CD14-positive monocyte (primary cell): ENCODE data around the gene IL19. TPM values are rescaled to one million over a fixed set of nuclear protein-coding genes. Genes with fewer than 3 reads are reported as not detected.
A peak's percentile ranks its signal among the peaks of the same experiment; 100 is the strongest.
"Not testable (repeated sequence)": the region's sequence is repeated elsewhere in the genome, so short reads cannot be mapped to it uniquely, and the experiment has no call there.

Experiments
- DNase-seq, 3 donors: peaks; one replicate each; pipeline ENCODE4 v3.0.0-alpha.2; 2011 to 2022
- H2AFZ ChIP-seq: 2 replicates; pipeline ENCODE4 v1.6.0; 2012; ENCODE audit warnings: mild to moderate bottlenecking, low read depth, low read length, inconsistent platforms; ENCODE audit not compliant: insufficient read depth, poor library complexity, severe bottlenecking
- H3K27ac ChIP-seq, 2 donors: 1 replicate in 1 of 2; 2 replicates in 1 of 2; pipeline ENCODE4 v1.5.1; 2012 to 2013; ENCODE audit warnings: low read length in 2 of 2, control low read depth in 1 of 2, inconsistent platforms in 1 of 2, low read depth in 1 of 2, mild to moderate bottlenecking in 1 of 2
- H3K27me3 ChIP-seq, 2 donors: one replicate each; pipeline versions ENCODE4 v1.6.0 to v1.6.1; 2011 to 2013; ENCODE audit warnings: low read length in 2 of 2; ENCODE audit not compliant: control insufficient read depth in 2 of 2, insufficient read depth in 2 of 2
- H3K36me3 ChIP-seq, 2 donors: replicated peaks in 1 of 2; 1 replicate in 1 of 2; 2 replicates in 1 of 2; pipeline versions ENCODE4 v1.5.1 to v1.6.1; 2012 to 2013; ENCODE audit warnings: low read length in 2 of 2, control low read depth in 1 of 2, inconsistent platforms in 1 of 2, mild to moderate bottlenecking in 1 of 2; ENCODE audit not compliant: insufficient read depth in 2 of 2, control insufficient read depth in 1 of 2
- H3K4me1 ChIP-seq, 2 donors: 1 replicate in 1 of 2; 2 replicates in 1 of 2; pipeline versions ENCODE4 v1.5.1 to v1.6.1; 2012 to 2013; ENCODE audit warnings: low read length in 2 of 2, control low read depth in 1 of 2, inconsistent platforms in 1 of 2, mild to moderate bottlenecking in 1 of 2, moderate library complexity in 1 of 2; ENCODE audit not compliant: insufficient read depth in 2 of 2, control insufficient read depth in 1 of 2
- H3K4me2 ChIP-seq: replicated peaks from 2 replicates; pipeline ENCODE3; 2012; ENCODE audit warnings: low read length, moderate library complexity, mild to moderate bottlenecking; ENCODE audit not compliant: poor library complexity, severe bottlenecking; ENCODE audit errors: extremely low read depth
- H3K4me3 ChIP-seq, 3 experiments: fragments of 200-600 bp in 1 of 3; sonication (generic) in 1 of 3; replicated peaks in 1 of 3; 1 replicate in 2 of 3; 2 replicates in 1 of 3; pipeline ENCODE4 v1.5.1; 2011 to 2013; ENCODE audit warnings: low read length in 3 of 3, mild to moderate bottlenecking in 3 of 3, control low read depth in 2 of 3, low read depth in 2 of 3, inconsistent platforms in 1 of 3, moderate library complexity in 1 of 3
- H3K79me2 ChIP-seq: 2 replicates; pipeline ENCODE4 v1.6.0; 2012; ENCODE audit warnings: mild to moderate bottlenecking, control low read depth, inconsistent platforms, low read length, moderate library complexity; ENCODE audit not compliant: insufficient read depth
- H3K9ac ChIP-seq: 2 replicates; pipeline ENCODE4 v1.6.0; 2017; ENCODE audit warnings: low read length, mild to moderate bottlenecking; ENCODE audit not compliant: insufficient read depth, poor library complexity, severe bottlenecking
- H3K9me3 ChIP-seq, 2 donors: replicated peaks in 1 of 2; 1 replicate in 1 of 2; 2 replicates in 1 of 2; pipeline versions ENCODE4 v1.5.1 to v1.6.1; 2012 to 2013; ENCODE audit warnings: low read length in 2 of 2, control low read depth in 1 of 2; ENCODE audit not compliant: control insufficient read depth in 1 of 2, insufficient read depth in 1 of 2
- H4K20me1 ChIP-seq: 2 replicates; pipeline ENCODE4 v1.6.0; 2012; ENCODE audit warnings: mild to moderate bottlenecking, low read length, control low read depth, moderate library complexity; ENCODE audit not compliant: insufficient read depth
- H3K27ac Mint-ChIP-seq, 7 donors: one replicate each; pipeline ENCODE4 v1.8.0; 2020; ENCODE audit warnings: mild to moderate bottlenecking in 7 of 7, mixed read lengths in 7 of 7, moderate library complexity in 6 of 7, inconsistent platforms in 2 of 7
- H3K27me3 Mint-ChIP-seq, 3 donors: one replicate each; pipeline ENCODE4 v1.8.0; 2021 to 2022; ENCODE audit warnings: low read depth in 3 of 3, mild to moderate bottlenecking in 3 of 3, mixed read lengths in 3 of 3, moderate library complexity in 3 of 3, inconsistent platforms in 1 of 3
- H3K36me3 Mint-ChIP-seq, 2 donors: one replicate each; pipeline ENCODE4 v1.8.0; 2020; ENCODE audit warnings: mixed read lengths in 2 of 2, inconsistent platforms in 1 of 2, mild to moderate bottlenecking in 1 of 2
- H3K4me1 Mint-ChIP-seq: one replicate; pipeline ENCODE4 v1.8.0; 2020; ENCODE audit warnings: mild to moderate bottlenecking, mixed read lengths
- H3K4me3 Mint-ChIP-seq, 2 donors: one replicate each; pipeline ENCODE4 v1.8.0; 2020; ENCODE audit warnings: mild to moderate bottlenecking in 2 of 2, mixed read lengths in 2 of 2, moderate library complexity in 1 of 2
- H3K9me3 Mint-ChIP-seq, 7 donors: one replicate each; pipeline ENCODE4 v1.8.0; 2020 to 2022; ENCODE audit warnings: mixed read lengths in 7 of 7, mild to moderate bottlenecking in 6 of 7, moderate library complexity in 6 of 7, inconsistent platforms in 2 of 7
- WGBS: methylation state at CpG from one replicate; pipeline ENCODE4 v1.1.5; 2013; ENCODE audit warnings: missing lambda C conversion rate; ENCODE audit not compliant: insufficient coverage; 5-methylcytosine and 5-hydroxymethylcytosine counted together
- intact Hi-C, 2 donors: fragments of 100-400 bp; cut with micrococcal nuclease; formaldehyde crosslinking; loops; one replicate each; pipeline versions ENCODE4 v1.15.0 to v1.15.1; 2023
- polyA plus RNA-seq, 3 donors: library from polyadenylated mRNA; depleted of rRNA in 1 of 3; unstranded in 2 of 3; stranded (reverse) in 1 of 3; fragments of 300-500 nt in 2 of 3; fragments of >200 nt in 1 of 3; fragmentation: Illumina TruSeq in 2 of 3; gene quantifications; 1 replicate in 2 of 3; 2 replicates in 1 of 3; pipeline ENCODE4 v1.2.3, GENCODE V29; 2012 to 2021
- TF ChIP-seq, protein P1 (sequence below): fragments of 200-600 bp; IDR thresholded peaks from one replicate; pipeline ENCODE4 v1.8.0; 2022; ENCODE audit warnings: antibody characterized with exemption, mild to moderate bottlenecking

IL19 gene
- polyA plus RNA-seq, 3 donors: 0.41 TPM; not detected in 2

GRCh38 chr1:206776229-206776628 lies 5.7 kb downstream of the IL19 start:
- no peak overlapping the region for H3K4me2 ChIP-seq
- no peak overlapping the region for H3K27ac ChIP-seq
- no peaks in the 10 kb centered on the region for H3K9me3 ChIP-seq
- no peak for DNase-seq
- TF ChIP-seq, protein P1, sequence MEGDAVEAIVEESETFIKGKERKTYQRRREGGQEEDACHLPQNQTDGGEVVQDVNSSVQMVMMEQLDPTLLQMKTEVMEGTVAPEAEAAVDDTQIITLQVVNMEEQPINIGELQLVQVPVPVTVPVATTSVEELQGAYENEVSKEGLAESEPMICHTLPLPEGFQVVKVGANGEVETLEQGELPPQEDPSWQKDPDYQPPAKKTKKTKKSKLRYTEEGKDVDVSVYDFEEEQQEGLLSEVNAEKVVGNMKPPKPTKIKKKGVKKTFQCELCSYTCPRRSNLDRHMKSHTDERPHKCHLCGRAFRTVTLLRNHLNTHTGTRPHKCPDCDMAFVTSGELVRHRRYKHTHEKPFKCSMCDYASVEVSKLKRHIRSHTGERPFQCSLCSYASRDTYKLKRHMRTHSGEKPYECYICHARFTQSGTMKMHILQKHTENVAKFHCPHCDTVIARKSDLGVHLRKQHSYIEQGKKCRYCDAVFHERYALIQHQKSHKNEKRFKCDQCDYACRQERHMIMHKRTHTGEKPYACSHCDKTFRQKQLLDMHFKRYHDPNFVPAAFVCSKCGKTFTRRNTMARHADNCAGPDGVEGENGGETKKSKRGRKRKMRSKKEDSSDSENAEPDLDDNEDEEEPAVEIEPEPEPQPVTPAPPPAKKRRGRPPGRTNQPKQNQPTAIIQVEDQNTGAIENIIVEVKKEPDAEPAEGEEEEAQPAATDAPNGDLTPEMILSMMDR: no peak
- intact Hi-C loops: loop anchor here in 1 of 2 donors (10.0 kb wide), 1 partner anchor 59 kb away; no protein-coding TSS in a partner anchor
- H4K20me1 ChIP-seq: no peaks in the 10 kb centered on the region
- no peaks in the 10 kb centered on the region for H3K9me3 Mint-ChIP-seq
- H3K9ac ChIP-seq: no peak overlapping the region
- peaks cover 53% of the 10 kb centered on the region for H3K4me1 Mint-ChIP-seq
- no peaks in the 10 kb centered on the region for H3K27me3 ChIP-seq
- no peaks in the 10 kb centered on the region for H3K79me2 ChIP-seq
- H2AFZ ChIP-seq: no peak overlapping the region
- H3K4me3 ChIP-seq: no peak overlapping the region
- no peaks in the 10 kb centered on the region for H3K36me3 ChIP-seq
- H3K4me3 Mint-ChIP-seq: no peak overlapping the region
- no peak overlapping the region for H3K27ac Mint-ChIP-seq
- WGBS: no CpG with 5 or more reads among the region's 4 CpGs
- H3K27me3 Mint-ChIP-seq: peaks cover 0 to 3% (median 0%) of the 10 kb centered on the region in 3 donors
- H3K4me1 ChIP-seq: peaks cover 73 to 80% of the 10 kb centered on the region in 2 donors
- H3K36me3 Mint-ChIP-seq: no peaks in the 10 kb centered on the region

- Mint-ChIP-seq H3K9me3 (no peaks in the 10 kb centered on the region), H3K4me3 (no peak overlapping the region), H3K4me1 (peaks cover 44% of the 10 kb centered on the region), H3K36me3 (no peaks in the 10 kb centered on the region), H3K27ac (no peak overlapping the region), H3K27me3 (peaks cover 0 to 4% (median 0%) of the 10 kb centered on the region in 3 donors)
- no peak overlapping the region for H3K4me2 ChIP-seq
- H3K27ac ChIP-seq: no peak overlapping the region
- H3K9ac ChIP-seq: no peak overlapping the region
- no peak for DNase-seq
- H4K20me1 ChIP-seq: no peaks in the 10 kb centered on the region
- WGBS: 85% methylated on average over 4 of the region's 7 CpGs
- H2AFZ ChIP-seq: no peak overlapping the region
- H3K4me3 ChIP-seq: no peak overlapping the region
- H3K27me3 ChIP-seq: no peaks in the 10 kb centered on the region
- H3K9me3 ChIP-seq: no peaks in the 10 kb centered on the region
- H3K36me3 ChIP-seq: no peaks in the 10 kb centered on the region
- H3K79me2 ChIP-seq: no peaks in the 10 kb centered on the region
- TF ChIP-seq, protein P1: no peak
- peaks cover 59 to 62% of the 10 kb centered on the region in 2 donors for H3K4me1 ChIP-seq
- intact Hi-C loops: loop anchor here in 1 of 2 donors (10.0 kb wide), 1 partner anchor 57 kb away; no protein-coding TSS in a partner anchor
Measured at GRCh38 chr1:206778031-206778430, 7.5 kb downstream of the IL19 start.

- not testable (repeated sequence) for H3K36me3 Mint-ChIP-seq, H3K4me2 ChIP-seq, H3K9ac ChIP-seq, H3K9me3 Mint-ChIP-seq, H2AFZ ChIP-seq, H4K20me1 ChIP-seq, DNase-seq, H3K79me2 ChIP-seq, H3K27ac Mint-ChIP-seq, H3K27ac ChIP-seq, H3K4me3 Mint-ChIP-seq, H3K9me3 ChIP-seq, H3K27me3 ChIP-seq, H3K27me3 Mint-ChIP-seq, H3K36me3 ChIP-seq
- peak overlapping the region in 1 of 3 experiments; percentile 4 for H3K4me3 ChIP-seq
- H3K4me1 Mint-ChIP-seq: peaks cover 35% of the 10 kb centered on the region
- intact Hi-C loops: loop anchor here in 1 of 2 donors (10.0 kb wide), 1 partner anchor 56 kb away; no protein-coding TSS in a partner anchor
- H3K4me1 ChIP-seq: peaks cover 50 to 53% of the 10 kb centered on the region in 2 donors
- WGBS: 100% methylated on average over 6 of the region's 6 CpGs
Measured at GRCh38 chr1:206778911-206779310, 8.3 kb downstream of the IL19 start.
